ENCODE data around the gene GLP1R.
"Not testable (repeated sequence)": the region's sequence is repeated elsewhere in the genome, so short reads cannot be mapped to it uniquely, and the experiment has no call there.

The GLP1R gene

DNA sequence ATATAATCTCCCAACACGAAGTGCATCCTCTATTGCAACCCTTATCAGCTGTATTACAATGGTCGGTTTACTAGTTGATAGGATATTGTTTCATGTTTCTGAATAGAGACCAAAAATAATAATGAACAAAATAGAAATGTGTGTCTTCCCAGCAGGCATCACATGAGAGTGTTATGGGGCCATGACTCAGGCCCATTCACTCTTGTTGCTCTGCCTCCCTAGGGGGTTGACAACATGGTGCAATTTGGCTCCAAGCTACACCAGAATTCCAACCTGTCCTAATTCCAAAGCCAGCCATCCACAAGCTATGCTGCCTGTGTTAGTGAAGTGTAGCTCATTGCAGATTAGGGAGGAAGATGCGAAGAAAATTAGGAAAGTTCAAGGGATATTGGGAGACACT lies 79.5 kb downstream of the GLP1R start:
- DNase-seq (ENCODE audit: low read depth in 2 of 2): no peak

DNA sequence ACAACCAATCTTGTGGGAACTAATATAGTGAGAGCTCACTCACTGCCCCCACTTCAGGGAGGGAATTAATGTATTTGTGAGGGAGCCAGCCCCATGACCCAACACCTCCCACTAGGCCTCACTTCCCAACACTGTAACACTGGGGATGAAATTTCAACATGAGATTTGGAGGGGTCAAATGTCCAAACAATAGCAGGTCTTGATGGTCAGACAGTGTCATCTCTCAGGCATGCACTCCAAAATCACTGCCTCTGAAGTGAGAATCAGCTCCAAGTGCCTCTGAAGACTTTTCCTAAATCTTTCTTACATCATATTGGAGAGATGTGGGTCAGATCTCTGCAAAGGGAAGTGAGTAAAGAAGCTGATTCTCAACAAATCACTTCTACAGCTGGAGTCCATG lies 80.3 kb downstream of the GLP1R start:
- DNase-seq (ENCODE audit: low read depth in 2 of 2): no peak

DNA sequence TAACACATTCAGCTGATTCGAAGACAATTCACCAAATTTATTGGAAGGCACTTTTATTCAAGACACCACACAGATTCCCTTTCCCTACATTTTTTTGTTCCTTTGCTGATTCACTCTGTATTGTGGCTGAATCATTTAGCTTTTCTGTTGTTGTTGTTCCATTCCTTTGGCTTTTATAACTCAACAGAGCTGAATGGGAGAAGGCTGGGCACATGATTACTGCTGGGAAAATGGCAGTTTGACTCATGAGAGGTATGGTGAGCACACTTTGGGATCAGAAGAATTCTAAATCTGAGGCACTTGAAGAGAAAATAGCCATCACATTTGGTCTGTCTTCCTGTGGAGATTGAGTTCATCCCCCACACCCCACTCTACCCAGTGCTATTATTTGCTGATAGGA lies 82.1 kb downstream of the GLP1R start:
- no peak for DNase-seq (ENCODE audit: low read depth in 2 of 2)

DNA sequence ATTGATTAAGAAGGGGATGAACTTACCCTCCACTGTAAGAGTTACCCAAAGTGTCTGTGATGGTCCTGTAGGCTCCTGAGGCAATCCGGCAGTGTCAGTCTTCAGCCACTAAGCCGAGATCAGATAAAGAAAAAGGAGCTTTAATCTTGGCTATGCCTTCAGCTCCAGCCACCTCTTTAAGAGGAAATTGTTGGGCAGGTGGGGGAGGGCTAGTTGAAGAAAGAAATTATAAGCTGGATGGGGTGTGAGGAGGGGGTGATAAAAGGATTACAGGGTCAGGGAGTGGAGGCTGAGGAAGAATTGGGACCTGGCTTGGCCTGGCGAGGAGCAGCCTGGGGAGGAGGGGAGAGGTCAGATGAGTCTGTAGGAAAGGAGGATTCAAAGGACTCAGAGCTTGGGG lies 86.2 kb downstream of the GLP1R start:
- not testable (repeated sequence) for DNase-seq (ENCODE audit: low read depth in 2 of 2)

DNA sequence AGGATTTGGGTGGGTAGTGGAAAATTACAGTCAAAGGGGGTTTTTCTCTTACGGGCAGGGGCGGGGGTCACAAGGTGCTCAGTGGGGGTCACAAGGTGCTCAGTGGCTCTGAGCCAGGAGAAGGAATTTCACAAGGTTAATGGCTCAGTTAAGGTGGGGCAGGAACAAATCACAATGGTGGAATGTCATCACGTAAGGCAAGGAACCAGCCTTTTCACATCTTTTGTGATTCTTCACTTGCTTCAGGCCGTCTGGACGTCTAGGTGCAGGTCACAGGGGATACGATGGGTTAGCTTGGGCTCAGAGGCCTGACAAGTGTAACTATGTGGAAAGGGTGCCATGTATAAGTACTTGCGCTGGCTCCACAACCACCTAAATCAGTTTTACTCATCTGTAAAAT lies 87.6 kb downstream of the GLP1R start:
- DNase-seq (ENCODE audit: low read depth in 2 of 2): not testable (repeated sequence)

DNA sequence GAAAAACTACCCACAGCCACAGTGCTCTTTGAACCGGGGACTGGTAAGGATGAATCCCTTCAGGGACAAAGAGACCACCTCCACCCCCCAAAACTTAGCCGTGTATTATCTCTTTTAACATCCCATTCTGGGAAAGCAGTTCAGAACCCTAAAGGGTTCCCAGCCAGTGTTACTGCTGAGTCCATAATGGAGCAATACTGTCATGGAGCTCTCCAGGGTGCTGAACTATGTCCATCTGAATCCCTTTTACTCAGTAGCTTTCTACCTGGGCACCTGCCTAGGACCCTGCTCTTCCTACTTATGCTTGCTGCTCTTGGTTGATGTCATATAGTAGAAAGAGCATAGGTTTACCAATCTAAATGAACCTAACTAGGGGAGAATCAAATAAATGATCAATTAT lies 88.7 kb downstream of the GLP1R start:
- DNase-seq (ENCODE audit: low read depth in 2 of 2): no peak
